H4 (cell line): ENCODE measurements around the gene C2CD2. TPM values are rescaled to one million over a fixed set of nuclear protein-coding genes. Genes with fewer than 3 reads are reported as not detected.
A peak's percentile ranks its signal among the peaks of the same experiment; 100 is the strongest.
"Not testable (repeated sequence)": the region's sequence is repeated elsewhere in the genome, so short reads cannot be mapped to it uniquely, and the experiment has no call there.

Experiments
- DNase-seq: peaks from one replicate; pipeline ENCODE4 v3.0.0-alpha.2; 2015; ENCODE audit warnings: low spot score
- total RNA-seq: library from RNA; depleted of rRNA; stranded (reverse); fragments of >200 nt; shearing (Covaris generic); gene quantifications from 2 replicates; pipeline ENCODE4 v1.2.3, GENCODE V29; 2014

Gene C2CD2
- total RNA-seq, 1 experiment from 2014 or later = 15.7 TPM

- DNase-seq = no peak
These were observed 21.8 kb upstream of the C2CD2 start for GRCh38 chr21:41975391-41976272.

GRCh38 chr21:41974752-41975053, 20.9 kb upstream of the C2CD2 start:
- DNase-seq = no peak

DNA sequence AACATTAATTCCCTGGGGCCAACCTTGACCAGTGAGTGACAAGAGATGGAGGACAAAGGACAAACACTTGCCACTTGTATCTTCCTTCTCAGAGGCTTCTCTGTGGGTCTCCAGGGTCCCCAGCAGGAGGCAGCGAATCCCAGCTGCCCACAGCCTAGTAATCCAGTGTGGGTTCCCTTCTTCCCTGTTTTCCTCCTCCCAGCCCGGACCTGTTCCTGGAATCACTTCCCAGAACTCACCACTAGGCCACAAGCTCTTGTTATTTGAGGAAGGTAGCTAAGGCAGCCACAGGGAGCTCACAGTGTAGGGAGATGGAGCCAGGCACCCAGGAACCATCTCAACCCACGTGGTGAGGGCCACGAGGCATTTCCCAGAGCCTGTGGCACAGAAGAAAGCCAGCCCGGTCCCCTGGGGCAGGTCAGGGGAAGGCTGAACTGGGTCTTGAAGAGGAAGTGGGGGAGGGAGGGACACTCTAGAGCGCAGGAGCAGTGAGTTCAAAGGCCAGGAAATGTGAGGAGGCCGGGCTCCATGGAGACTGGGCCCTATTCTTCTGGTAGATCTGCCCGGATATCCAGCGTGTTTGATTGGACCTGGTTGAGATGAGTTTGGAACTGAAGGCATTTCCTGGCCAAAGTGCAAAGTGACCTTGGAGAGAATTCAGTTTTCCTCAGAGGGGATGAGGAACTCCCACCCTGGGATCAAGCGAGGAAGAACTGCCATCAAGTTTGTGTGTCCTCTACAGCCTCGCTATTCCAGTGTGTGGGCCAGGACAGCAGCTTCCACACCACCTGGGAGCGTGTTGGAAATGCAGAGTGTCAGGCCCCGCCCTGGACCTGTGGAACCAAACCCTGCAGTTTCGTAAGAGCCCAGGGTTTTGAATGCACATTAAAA, 20.3 kb upstream of the C2CD2 start:
- DNase-seq = peak; percentile 45

GRCh38 chr21:41973427-41973831, 19.6 kb upstream of the C2CD2 start:
- no peak for DNase-seq

DNA sequence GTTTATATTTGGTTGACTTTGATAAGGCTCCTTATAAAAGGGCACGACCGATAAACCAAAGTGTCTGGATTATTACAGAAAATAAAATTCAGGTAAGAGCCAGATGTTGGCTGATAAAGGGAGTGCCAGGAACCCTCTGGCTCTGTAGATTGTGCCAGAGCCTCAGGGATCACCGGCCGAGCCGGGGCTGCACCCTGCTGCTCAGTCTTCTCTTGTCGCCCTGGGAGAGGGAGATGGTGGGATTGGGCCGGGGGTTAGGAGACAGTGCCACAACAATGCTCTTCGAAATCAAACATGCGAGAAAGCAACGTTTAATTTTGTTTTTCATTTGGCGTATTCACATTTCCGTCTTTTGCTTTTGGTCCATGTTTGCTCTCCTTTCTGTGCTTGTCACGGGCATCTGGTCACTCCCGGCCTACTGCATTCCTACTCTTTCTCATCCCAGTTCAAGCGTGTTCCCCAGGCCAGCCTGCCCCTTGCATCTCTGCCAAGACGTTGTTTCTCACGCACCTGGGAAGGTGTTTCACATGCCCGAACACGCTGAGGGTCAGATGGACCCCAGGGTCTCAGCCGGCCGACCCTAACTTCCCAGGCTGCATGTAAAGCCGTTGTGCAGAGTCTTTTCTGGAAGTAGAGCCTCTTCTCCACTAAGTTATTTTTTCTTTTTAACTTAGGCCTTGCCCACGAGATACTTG, 18.8 kb upstream of the C2CD2 start:
- no peak for DNase-seq

DNA sequence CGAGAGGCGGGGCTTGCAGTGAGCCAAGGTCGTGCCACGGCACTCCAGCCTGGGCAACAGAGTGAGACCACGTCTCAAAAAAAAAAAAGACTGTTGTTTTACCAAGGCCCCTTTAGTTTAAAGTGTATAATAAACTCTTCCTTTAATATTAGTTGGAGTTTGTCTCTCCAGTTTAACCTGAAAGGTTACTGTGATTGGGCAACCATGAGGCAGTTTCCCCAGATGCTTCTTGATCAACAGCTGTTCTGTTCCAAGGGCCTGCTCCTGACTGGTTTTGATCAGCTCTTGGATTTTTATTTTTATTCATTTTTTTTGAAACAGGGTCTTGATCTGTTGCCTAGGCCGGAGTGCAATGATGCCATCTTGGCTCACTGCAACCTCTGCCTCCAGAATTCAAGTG, 18.1 kb upstream of the C2CD2 start:
- no peak for DNase-seq

GRCh38 chr21:41970751-41971653, 17.2 kb upstream of the C2CD2 start:
- no peak for DNase-seq

DNA sequence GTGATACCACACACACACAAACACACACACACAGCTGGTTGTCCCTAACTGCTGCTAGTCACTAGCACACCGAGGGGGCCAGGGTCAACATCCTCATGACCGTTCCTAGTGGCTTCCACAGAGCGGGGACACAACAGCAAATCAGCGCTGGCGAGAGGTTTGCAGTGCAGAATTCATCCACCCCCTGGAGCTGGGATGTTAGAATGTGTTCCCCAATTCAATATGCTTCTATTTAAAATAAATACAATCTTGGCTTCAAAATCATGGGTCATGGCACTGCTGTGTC, 16.2 kb upstream of the C2CD2 start:
- DNase-seq = no peak

- no peak for DNase-seq
These were observed 13.9 kb upstream of the C2CD2 start for GRCh38 chr21:41967708-41968107.

DNA sequence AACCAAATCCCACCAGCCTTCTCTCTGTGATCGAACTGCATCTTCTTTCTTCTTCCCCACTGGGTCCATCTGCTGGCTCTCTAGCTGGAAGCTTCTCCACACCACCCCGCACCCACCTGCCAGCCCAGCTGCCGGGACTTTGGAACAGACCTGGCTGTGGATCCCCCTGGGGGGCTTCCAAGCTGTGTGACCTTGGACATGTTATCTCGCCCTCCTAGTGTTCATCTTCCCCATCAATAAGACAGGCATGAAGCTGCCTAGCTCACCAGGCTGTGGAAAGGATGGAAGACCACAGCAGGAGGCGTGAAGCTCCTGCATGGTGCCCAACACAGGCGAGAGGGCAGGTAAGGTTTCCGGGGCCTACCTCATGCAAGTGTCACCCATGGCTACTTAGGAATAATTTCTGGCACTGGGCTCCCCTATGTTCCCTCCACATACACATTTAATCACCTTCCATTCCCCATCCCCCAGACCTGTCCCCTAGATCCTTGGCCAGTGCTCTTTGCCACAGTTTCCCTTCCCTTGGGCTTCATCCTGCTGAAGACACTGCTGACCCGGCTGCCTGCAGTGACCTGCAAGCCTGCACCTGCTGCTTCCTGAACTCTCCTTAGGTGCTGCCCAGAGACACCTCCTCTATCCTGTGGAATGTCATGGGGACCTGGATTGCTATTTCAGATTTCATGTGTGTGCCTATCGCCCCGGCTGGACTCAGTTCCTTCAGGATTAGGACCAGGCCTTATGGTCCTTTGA, 13.2 kb upstream of the C2CD2 start:
- DNase-seq = no peak

GRCh38 chr21:41966041-41966833, 12.4 kb upstream of the C2CD2 start:
- DNase-seq = no peak

- no peak for DNase-seq
These were observed 11.7 kb upstream of the C2CD2 start for GRCh38 chr21:41965461-41966013.

DNA sequence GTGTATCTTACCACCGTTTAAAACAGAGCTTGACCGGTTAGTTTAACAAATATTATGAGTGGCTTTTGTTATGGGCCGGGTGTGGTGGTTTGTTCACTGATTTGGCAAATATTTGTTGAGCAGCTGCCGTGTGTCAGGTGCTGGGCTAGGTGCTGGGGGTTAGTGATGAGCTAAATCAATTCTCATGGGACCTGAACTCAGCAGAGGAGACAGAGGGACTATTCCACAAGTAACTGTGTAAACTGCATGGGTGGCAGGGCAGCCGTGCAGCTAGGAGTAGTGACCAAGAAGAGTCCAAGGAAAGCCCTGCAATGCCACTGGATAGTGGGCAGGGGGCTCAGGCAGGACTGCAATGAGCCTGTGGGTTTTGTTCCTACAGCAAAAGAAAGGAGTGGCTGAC, 11.2 kb upstream of the C2CD2 start:
- DNase-seq = no peak

DNA sequence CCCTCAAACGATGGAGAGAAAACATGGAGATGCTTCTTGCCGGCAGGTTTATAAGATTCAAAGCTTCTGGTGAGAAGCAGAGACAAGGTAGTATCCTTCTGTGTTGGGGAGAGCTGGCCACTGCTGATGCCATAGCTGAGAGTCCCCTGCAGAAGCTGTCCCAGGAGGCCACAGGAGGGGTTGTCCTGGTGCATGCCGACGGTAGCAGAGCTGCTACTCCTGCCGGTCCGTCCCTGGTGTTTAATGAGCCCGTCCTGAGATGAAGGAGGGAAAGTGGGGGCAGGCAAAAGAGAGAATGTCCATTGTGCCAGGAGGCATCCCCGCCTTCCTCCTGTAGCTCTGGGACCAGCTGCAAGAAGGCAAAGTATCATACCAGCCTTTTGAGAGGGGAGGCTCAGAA, 10.4 kb upstream of the C2CD2 start:
- no peak for DNase-seq

DNA sequence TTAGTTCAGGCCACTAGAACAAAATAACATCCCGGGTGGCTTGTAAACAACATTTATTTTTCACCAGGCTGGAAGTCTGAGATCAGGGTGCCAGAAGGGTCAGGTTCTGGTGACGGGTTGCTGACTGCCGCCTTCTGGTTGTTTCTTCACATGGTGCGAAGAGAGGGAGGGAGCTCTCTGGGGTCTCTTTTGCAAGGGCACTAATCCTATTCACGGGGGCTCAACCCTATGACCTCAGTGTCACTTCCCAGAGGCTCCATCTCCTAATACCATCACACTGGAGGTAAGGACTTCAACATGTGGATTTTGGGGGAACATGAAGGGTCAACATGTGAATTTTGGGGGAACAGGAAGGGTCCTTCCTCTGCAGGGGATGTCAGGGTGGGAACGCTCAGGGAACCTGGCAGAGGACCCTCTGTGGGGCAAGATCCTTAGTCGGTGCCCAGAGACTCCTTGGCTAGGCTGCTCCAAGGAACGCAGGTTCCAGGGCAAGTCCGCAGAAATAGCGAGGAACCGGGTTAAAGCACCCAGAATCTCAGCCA, 8.7 kb upstream of the C2CD2 start:
- DNase-seq = no peak

DNA sequence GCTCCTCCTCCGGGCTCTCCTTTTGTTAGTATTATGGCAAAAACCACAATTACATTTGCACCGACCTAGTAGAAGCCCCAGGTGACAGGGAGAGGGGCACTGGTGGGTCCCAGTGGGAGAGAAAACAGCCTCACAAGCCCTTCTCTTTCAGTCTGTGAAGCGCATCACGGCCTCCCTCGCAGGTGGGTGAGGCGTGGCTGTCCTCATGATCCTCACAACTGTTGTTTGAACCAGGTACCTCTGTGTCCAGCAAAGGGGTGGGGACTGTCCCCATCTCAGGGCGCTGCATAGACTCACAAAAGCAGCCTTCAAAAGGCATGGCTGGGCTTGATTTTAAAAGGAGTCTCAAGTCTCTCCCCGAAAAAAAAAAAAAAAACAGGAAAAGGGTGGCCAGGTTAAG, 7.9 kb upstream of the C2CD2 start:
- no peak for DNase-seq

DNA sequence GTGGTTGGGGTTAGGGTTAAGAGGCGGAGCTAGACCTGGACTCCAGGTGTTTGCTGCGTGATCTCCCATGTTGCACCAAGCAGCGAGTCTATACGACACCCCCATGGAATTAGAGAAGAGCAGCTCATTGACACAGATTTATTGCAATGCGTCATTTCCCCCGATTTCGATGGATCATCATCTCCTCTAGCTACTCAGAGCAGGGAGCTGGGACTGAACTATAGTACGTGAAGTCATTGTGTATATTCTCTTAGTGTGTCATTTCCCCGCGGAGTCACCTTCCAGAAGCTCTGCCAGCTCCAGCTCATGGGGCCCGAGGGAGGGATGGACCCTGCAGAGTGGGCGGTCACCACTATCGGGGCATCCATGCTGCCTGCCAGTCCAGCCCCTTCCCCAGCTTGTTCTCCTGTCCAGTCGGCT, 7.5 kb upstream of the C2CD2 start:
- no peak for DNase-seq

GRCh38 chr21:41960386-41960785, 6.6 kb upstream of the C2CD2 start:
- DNase-seq = no peak

DNA sequence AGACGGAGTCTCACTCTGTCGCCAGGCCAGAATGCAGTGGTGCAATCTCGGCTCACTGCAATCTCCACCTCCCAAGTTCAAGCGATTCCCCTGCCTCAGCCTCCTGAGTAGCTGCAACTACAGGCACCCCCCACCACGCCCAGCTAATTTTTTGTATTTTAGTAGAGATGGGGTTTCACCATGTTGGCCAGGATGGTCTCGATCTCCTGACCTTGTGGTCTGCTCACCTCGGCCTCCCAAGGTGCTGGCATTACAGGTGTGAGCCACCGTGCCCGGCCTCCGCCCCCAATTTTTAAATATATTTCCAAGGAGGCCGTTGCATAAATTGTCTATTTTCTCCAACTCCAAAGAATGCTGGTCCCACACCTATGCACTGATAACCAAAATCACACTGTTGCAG, 5.9 kb upstream of the C2CD2 start:
- DNase-seq = not testable (repeated sequence)
